Endothelial cell of hepatic sinusoid (primary cell): Measurements from ENCODE around the gene RTP2.
"Not testable (repeated sequence)": the region's sequence is repeated elsewhere in the genome, so short reads cannot be mapped to it uniquely, and the experiment has no call there.

Experiments used
- in situ Hi-C: cut with HindIII; loops from 2 replicates; pipeline ENCODE4 v1.10.0; 2017; ENCODE audit warnings: low sequenced_read_pairs

RTP2 gene

GRCh38 chr3:187681756-187682155 lies 20.6 kb downstream of the RTP2 start:
- in situ Hi-C loops, result not testable (repeated sequence)

- in situ Hi-C loops, result loop anchor here (5.0 kb wide), 2 partner anchors 358 to 448 kb away; no protein-coding TSS in a partner anchor
Measured at GRCh38 chr3:187679638-187680396, 22.5 kb downstream of the RTP2 start.

GRCh38 chr3:187678726-187679268 lies 23.6 kb downstream of the RTP2 start:
- in situ Hi-C loops, result loop anchor here (5.0 kb wide), 2 partner anchors 356 to 446 kb away; no protein-coding TSS in a partner anchor

- in situ Hi-C loops, result loop anchor here (5.0 kb wide), 2 partner anchors 355 to 445 kb away; no protein-coding TSS in a partner anchor
Measured at GRCh38 chr3:187677604-187678003, 24.8 kb downstream of the RTP2 start.

- in situ Hi-C loops, result no loop called here
Measured at GRCh38 chr3:187673012-187673411, 29.3 kb downstream of the RTP2 start.

- in situ Hi-C loops, result no loop called here
Measured at GRCh38 chr3:187669675-187670504, 32.5 kb downstream of the RTP2 start, which contains the start of gene SST. Gene SST (minus strand): TSS chr3:187670394. CDS start chr3:187670291, 103 bp downstream.

- in situ Hi-C loops, result no loop called here
Measured at GRCh38 chr3:187667526-187667925, 34.8 kb downstream of the RTP2 start.

GRCh38 chr3:187665764-187666402 lies 36.5 kb downstream of the RTP2 start:
- in situ Hi-C loops, result no loop called here

- in situ Hi-C loops, result no loop called here
Measured at GRCh38 chr3:187665010-187665409, 37.3 kb downstream of the RTP2 start.

- in situ Hi-C loops, result no loop called here
Measured at GRCh38 chr3:187662848-187663409, 39.4 kb downstream of the RTP2 start.

- in situ Hi-C loops, result no loop called here
Measured at GRCh38 chr3:187661267-187661666, 41.1 kb downstream of the RTP2 start.

- in situ Hi-C loops, result no loop called here
Measured at GRCh38 chr3:187651282-187651681, 51.1 kb downstream of the RTP2 start.
